Trophoblast cell (in vitro differentiated cells and primary cell): ENCODE results near the gene SORT1.

Source experiments
- DNase-seq, 2 donors: peaks; one replicate each; pipeline ENCODE4 v3.0.0-alpha.2; 2016
- H2AFZ ChIP-seq: 2 replicates; pipeline ENCODE4 v1.6.1; 2013; ENCODE audit warnings: low read length, moderate library complexity, mild to moderate bottlenecking; ENCODE audit not compliant: insufficient read depth, poor library complexity
- H2AK5ac ChIP-seq: 2 replicates; pipeline ENCODE4 v1.6.1; 2013; ENCODE audit warnings: mild to moderate bottlenecking, low read length
- H2BK120ac ChIP-seq: 2 replicates; pipeline ENCODE4 v1.6.1; 2013; ENCODE audit warnings: low read length, mild to moderate bottlenecking, moderate library complexity; ENCODE audit not compliant: insufficient read depth, poor library complexity
- H2BK12ac ChIP-seq: 2 replicates; pipeline ENCODE4 v1.6.1; 2013; ENCODE audit warnings: mild to moderate bottlenecking, low read length, moderate library complexity
- H2BK5ac ChIP-seq: 2 replicates; pipeline ENCODE4 v1.6.1; 2013; ENCODE audit warnings: low read length, low read depth, moderate library complexity, mild to moderate bottlenecking; ENCODE audit not compliant: poor library complexity
- H3K14ac ChIP-seq: 2 replicates; pipeline ENCODE4 v1.6.1; 2013; ENCODE audit warnings: mild to moderate bottlenecking, low read length
- H3K18ac ChIP-seq: 2 replicates; pipeline ENCODE4 v1.6.1; 2013; ENCODE audit warnings: mild to moderate bottlenecking, low read length
- H3K23ac ChIP-seq: 2 replicates; pipeline ENCODE4 v1.6.1; 2013; ENCODE audit warnings: low read length
- H3K27ac ChIP-seq: 2 replicates; pipeline ENCODE4 v1.5.1; 2013; ENCODE audit warnings: low read depth, mild to moderate bottlenecking, inconsistent platforms, low read length, moderate library complexity
- H3K27me3 ChIP-seq: 2 replicates; pipeline ENCODE4 v1.6.1; 2013; ENCODE audit warnings: inconsistent platforms, mild to moderate bottlenecking, low read length, moderate library complexity; ENCODE audit not compliant: insufficient read depth
- H3K36me3 ChIP-seq, 2 experiments: 1 replicate in 1 of 2; 2 replicates in 1 of 2; pipeline ENCODE4 v1.6.1; 2013; ENCODE audit warnings: low read length in 2 of 2, mild to moderate bottlenecking in 2 of 2, moderate library complexity in 1 of 2; ENCODE audit not compliant: insufficient read depth in 2 of 2, control insufficient read depth in 1 of 2
- H3K4ac ChIP-seq: 2 replicates; pipeline ENCODE4 v1.6.1; 2013; ENCODE audit warnings: low read depth, mild to moderate bottlenecking, low read length, moderate library complexity
- H3K4me1 ChIP-seq, 2 experiments: 1 replicate in 1 of 2; 2 replicates in 1 of 2; pipeline ENCODE4 v1.6.1; 2013; ENCODE audit warnings: low read length in 2 of 2, mild to moderate bottlenecking in 2 of 2, moderate library complexity in 1 of 2; ENCODE audit not compliant: insufficient read depth in 2 of 2, control insufficient read depth in 1 of 2
- H3K4me2 ChIP-seq: 2 replicates; pipeline ENCODE4 v1.6.1; 2013; ENCODE audit warnings: inconsistent platforms, mild to moderate bottlenecking, low read length, moderate library complexity
- H3K4me3 ChIP-seq: 2 replicates; pipeline ENCODE4 v1.5.1; 2013; ENCODE audit warnings: mild to moderate bottlenecking, low read depth, low read length, inconsistent platforms
- H3K79me1 ChIP-seq: one replicate; pipeline ENCODE4 v1.6.1; 2013; ENCODE audit warnings: low read length
- H3K79me2 ChIP-seq: 2 replicates; pipeline ENCODE4 v1.6.1; 2013; ENCODE audit warnings: low read length, mild to moderate bottlenecking; ENCODE audit not compliant: control insufficient read depth, insufficient read depth, poor library complexity
- H3K9ac ChIP-seq: 2 replicates; pipeline ENCODE4 v1.6.1; 2013; ENCODE audit warnings: mild to moderate bottlenecking, low read length
- H3K9me3 ChIP-seq: 2 replicates; pipeline ENCODE4 v1.6.1; 2013; ENCODE audit warnings: low read depth, mild to moderate bottlenecking, control low read depth, inconsistent platforms, low read length; ENCODE audit not compliant: insufficient read depth
- H4K12ac ChIP-seq: 2 replicates; pipeline ENCODE4 v1.6.1; 2013; ENCODE audit warnings: low read depth, mild to moderate bottlenecking, low read length, moderate library complexity
- H4K8ac ChIP-seq: 2 replicates; pipeline ENCODE4 v1.6.1; 2013; ENCODE audit warnings: low read depth, mild to moderate bottlenecking, low read length, moderate library complexity
- H4K91ac ChIP-seq: one replicate; pipeline ENCODE4 v1.6.1; 2013; ENCODE audit warnings: low read depth, mild to moderate bottlenecking, low read length, moderate library complexity
- WGBS: extraction: QIAGEN DNeasy Blood & Tissue Kit; methylation state at CpG from one replicate; pipeline ENCODE4 v1.1.7; 2013; ENCODE audit warnings: missing lambda C conversion rate; ENCODE audit not compliant: insufficient read length, insufficient coverage; ENCODE audit errors: extremely low coverage; 5-methylcytosine and 5-hydroxymethylcytosine counted together

Gene SORT1

DNA sequence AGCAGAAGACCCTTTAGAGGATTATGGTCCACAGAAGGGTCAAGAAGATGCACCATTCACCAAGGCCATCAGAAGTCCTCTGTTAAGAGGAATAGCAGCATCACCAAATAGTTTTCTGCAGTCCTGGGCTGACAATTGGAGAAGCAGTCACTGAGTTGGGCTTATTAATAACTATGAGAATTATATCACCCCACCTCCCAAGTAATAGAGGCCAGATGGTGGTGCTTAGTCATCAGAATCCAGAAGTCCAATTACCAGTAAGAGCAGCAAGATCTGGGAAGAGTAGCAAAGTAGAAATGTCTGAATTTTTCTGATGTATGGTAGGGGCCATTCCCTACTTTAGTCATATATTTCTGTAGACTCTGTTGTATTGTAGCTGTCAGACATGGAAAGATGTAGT, 34.6 kb upstream of the SORT1 start:
- no peak overlapping the region for H2BK5ac ChIP-seq
- no peak overlapping the region for H3K4me2 ChIP-seq
- H3K27ac ChIP-seq = no peak overlapping the region
- H3K79me1 ChIP-seq = no peaks in the 10 kb centered on the region
- no peak overlapping the region for H4K12ac ChIP-seq
- H3K36me3 ChIP-seq = no peaks in the 10 kb centered on the region
- no peaks in the 10 kb centered on the region for H3K4me1 ChIP-seq
- no peak overlapping the region for H4K8ac ChIP-seq
- H2AFZ ChIP-seq = no peak overlapping the region
- no peaks in the 10 kb centered on the region for H3K27me3 ChIP-seq
- H3K14ac ChIP-seq = no peak overlapping the region
- H3K18ac ChIP-seq = no peak overlapping the region
- H2BK120ac ChIP-seq = no peak overlapping the region
- H3K9me3 ChIP-seq = peaks cover 5% of the 10 kb centered on the region
- H4K91ac ChIP-seq = no peak overlapping the region
- no peaks in the 10 kb centered on the region for H3K79me2 ChIP-seq
- H3K4ac ChIP-seq = no peak overlapping the region
- no peak overlapping the region for H3K4me3 ChIP-seq
- no peak overlapping the region for H3K9ac ChIP-seq
- H2BK12ac ChIP-seq = no peak overlapping the region
- no peak overlapping the region for H2AK5ac ChIP-seq
- DNase-seq = no peak
- H3K23ac ChIP-seq = no peak overlapping the region

DNA sequence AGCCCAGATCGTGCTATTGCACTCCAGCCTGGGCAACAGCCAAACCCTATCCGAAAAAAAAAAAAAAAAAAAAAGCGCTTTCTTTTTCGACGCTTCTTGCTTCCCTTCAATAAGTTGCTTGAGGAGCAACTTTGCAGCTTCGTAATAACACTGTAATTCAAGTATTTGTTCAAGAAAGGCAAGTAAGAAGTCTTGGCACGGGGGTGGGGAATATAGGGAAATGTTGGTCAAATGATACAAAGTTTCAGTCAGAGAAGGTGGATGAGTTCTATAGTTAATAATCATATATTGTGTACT, 29.4 kb upstream of the SORT1 start:
- Histone ChIP-seq H3K4ac (no peak overlapping the region), H4K91ac (no peak overlapping the region), H3K4me3 (no peak overlapping the region), H2BK5ac (no peak overlapping the region), H3K36me3 (no peaks in the 10 kb centered on the region), H3K14ac (no peak overlapping the region), H3K27me3 (no peaks in the 10 kb centered on the region), H3K23ac (no peak overlapping the region), H3K79me2 (peaks cover 6% of the 10 kb centered on the region), H3K4me1 (peaks cover 0 to 2% of the 10 kb centered on the region in 2 experiments), H3K18ac (no peak overlapping the region), H2AK5ac (no peak overlapping the region), H2AFZ (no peak overlapping the region), H4K8ac (no peak overlapping the region), H2BK120ac (no peak overlapping the region), H4K12ac (no peak overlapping the region), H3K9me3 (no peaks in the 10 kb centered on the region), H3K9ac (no peak overlapping the region), H2BK12ac (no peak overlapping the region), H3K79me1 (peaks cover 3% of the 10 kb centered on the region), H3K27ac (no peak overlapping the region), H3K4me2 (peak overlapping the region; percentile 81)
- peak in 1 of 2 donors; percentile 10 for DNase-seq
- no CpG with 5 or more reads among the region's 7 CpGs for WGBS

DNA sequence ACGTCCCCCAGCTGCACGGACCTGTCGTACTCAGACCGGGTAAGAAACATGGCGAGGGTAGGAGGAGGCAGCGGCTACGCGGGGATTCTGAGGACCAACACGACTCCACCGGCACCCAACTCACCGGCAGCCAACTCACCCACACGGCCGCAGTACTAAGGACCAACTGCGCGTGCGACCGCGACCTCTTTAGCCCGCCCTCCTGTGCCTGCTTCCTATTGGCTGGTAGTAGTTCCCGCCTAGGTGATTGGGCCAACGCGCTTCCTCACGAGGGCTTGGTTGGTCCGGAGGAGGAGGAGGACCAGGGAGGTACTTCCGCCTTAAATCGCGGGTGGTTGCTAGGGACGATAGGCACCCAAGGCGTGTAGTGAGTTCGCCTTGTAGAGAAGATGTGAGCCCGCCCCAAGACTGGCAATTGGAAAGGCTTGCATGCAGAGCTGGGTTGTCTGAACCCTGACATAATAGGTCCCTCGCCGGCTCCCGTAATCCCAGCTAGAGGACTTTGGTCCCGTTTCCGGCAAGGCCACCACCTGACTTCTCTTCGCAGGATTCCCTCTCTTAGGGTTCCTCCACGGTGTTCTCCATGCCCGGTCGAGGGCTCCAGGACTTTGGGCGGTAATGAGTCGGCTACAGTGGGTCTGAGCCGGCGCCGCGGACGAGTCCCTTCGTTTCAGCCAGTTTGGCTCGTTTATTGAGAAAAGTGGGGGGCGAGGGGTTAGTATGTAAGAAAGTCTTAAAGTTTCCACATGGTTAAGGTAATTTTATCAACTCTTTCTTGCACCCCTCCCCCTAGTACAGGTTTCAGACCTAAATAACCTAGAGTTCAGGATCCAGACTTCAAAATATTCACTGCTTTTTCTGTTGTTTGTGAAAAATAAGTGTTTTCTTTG, 28.8 kb upstream of the SORT1 start, which contains the start of gene PSMA5:
Gene PSMA5, minus strand, starts transcription at position 168 of the 890 bp plus-strand sequence. Its CDS starts 118 bp downstream, at position 50.
- peaks cover 0 to 2% of the 10 kb centered on the region in 2 experiments for H3K4me1 ChIP-seq
- H3K9ac ChIP-seq = peak within 1 kb of the TSS; percentile 65
- peak within 1 kb of the TSS; percentile 64 for H3K14ac ChIP-seq
- H3K4me3 ChIP-seq = peak within 1 kb of the TSS; percentile 97
- no peak within 1 kb of the TSS for H3K23ac ChIP-seq
- peak within 1 kb of the TSS; percentile 91 for H4K8ac ChIP-seq
- peak within 1 kb of the TSS; percentile 40 for H2AFZ ChIP-seq
- H3K79me1 ChIP-seq = peaks cover 3% of the 10 kb centered on the region
- no peak within 1 kb of the TSS for H2AK5ac ChIP-seq
- H2BK12ac ChIP-seq = no peak within 1 kb of the TSS
- peak within 1 kb of the TSS; percentile 56 for H4K91ac ChIP-seq
- H3K18ac ChIP-seq = peak within 1 kb of the TSS; percentile 26
- H3K4ac ChIP-seq = peak within 1 kb of the TSS; percentile 60
- no peak within 1 kb of the TSS for H2BK5ac ChIP-seq
- H3K27ac ChIP-seq = peak within 1 kb of the TSS; percentile 75
- no CpG with 5 or more reads among the region's 50 CpGs for WGBS
- peak within 1 kb of the TSS; percentile 79 for H4K12ac ChIP-seq
- DNase-seq = peak; percentile 99
- no peaks in the 10 kb centered on the region for H3K27me3 ChIP-seq
- H3K9me3 ChIP-seq = no peaks in the 10 kb centered on the region
- H2BK120ac ChIP-seq = no peak within 1 kb of the TSS
- peaks cover 6% of the 10 kb centered on the region for H3K79me2 ChIP-seq
- peak within 1 kb of the TSS; percentile 81 for H3K4me2 ChIP-seq
- H3K36me3 ChIP-seq = no peaks in the 10 kb centered on the region

DNA sequence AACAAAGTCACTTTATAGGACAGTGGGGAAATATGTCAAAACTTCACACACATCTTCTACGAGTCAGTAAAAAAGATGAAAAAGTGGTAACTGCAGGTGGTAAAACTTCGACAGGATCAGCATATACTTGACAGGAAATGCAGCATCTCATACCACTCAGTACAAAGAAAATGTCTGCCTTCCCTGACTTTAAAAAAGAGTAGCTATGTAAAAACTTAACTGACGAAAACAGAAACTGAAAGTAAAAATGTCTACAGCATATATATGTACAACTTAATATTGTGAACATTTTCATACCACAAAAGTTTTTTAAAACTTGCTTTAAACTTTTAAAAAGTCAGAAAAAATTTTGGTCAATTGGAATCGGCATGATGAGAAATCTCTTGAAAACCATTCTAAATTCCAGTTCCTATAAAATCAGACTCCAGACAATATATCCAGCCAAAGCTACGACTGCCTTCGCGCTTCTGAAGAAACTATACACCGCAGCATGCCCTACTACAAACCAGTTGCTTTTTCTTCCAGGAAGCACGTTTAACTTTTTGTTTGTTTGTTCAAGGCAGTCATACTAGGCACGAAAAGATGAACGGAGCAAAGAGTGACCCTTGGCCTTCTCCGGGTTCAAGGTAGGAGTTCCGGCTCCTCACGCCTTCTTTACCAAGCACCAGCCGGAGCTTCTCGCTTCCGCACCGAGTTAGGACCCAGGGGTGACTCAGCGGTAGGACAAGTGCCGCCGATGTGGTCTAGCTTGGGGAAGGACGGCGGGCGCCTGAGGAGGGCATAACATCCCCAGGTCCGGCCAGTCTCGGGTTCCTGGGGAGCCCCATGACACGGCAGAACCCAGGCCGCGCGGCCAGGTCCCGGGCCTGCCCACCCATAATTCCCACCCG, 27.9 kb upstream of the SORT1 start:
- DNase-seq = peak; percentile 67 to 75
- Histone ChIP-seq H3K9ac (peak overlapping the region; percentile 62), H3K4me2 (peak overlapping the region; percentile 66), H3K27me3 (no peaks in the 10 kb centered on the region), H3K9me3 (no peaks in the 10 kb centered on the region), H2AFZ (peak overlapping the region; percentile 40), H2BK120ac (no peak overlapping the region), H4K8ac (peak overlapping the region; percentile 82), H3K23ac (no peak overlapping the region), H2BK12ac (no peak overlapping the region), H3K4me1 (peaks cover 0 to 2% of the 10 kb centered on the region in 2 experiments), H3K79me2 (peaks cover 6% of the 10 kb centered on the region), H3K18ac (peak overlapping the region; percentile 26), H3K14ac (peak overlapping the region; percentile 23), H3K4ac (peak overlapping the region; percentile 60), H3K79me1 (peaks cover 3% of the 10 kb centered on the region), H4K91ac (peak overlapping the region; percentile 56), H3K36me3 (peaks cover 6 to 7% of the 10 kb centered on the region in 2 experiments), H3K27ac (peak overlapping the region; percentile 75), H4K12ac (peak overlapping the region; percentile 68), H2AK5ac (no peak overlapping the region), H2BK5ac (no peak overlapping the region), H3K4me3 (peak overlapping the region; percentile 97)
- no CpG with 5 or more reads among the region's 32 CpGs for WGBS
